Endothelial cell of umbilical vein (primary cell): ENCODE results near the gene MYD88. TPM values are rescaled to one million over a fixed set of nuclear protein-coding genes. Genes with fewer than 3 reads are reported as not detected.

ENCODE experiments used
- BruUV-seq: library from RNA; stranded (reverse); fragments of 400-500 nt; replicated peaks from 2 replicates; lab custom pipeline; 2021; lab: Mats Ljungman, UMichigan
- CTCF ChIA-PET: fragments of 300-600, 350-600 bp; sonication (Branson Sonifier 250); formaldehyde crosslinking; loops from one replicate; lab custom pipeline; 2021; ENCODE audit warnings: antibody characterized with exemption, inconsistent platforms; lab: Charles Lee
- POLR2A ChIA-PET: fragments of 300-600, 350-600 bp; sonication (Branson Sonifier 250); formaldehyde crosslinking; loops from one replicate; lab custom pipeline; 2021; ENCODE audit warnings: antibody characterized with exemption, inconsistent platforms; lab: Charles Lee
- DNase-seq: peaks from one replicate; pipeline ENCODE4 v3.0.0-alpha.2; 2011; ENCODE audit warnings: low read depth, low spot score
- FAIRE-seq: peaks from 2 replicates; lab custom pipeline; 2011; peaks lifted over from hg19 to GRCh38; lab: Jason Lieb, UNC
- H2AFZ ChIP-seq: 2 replicates; pipeline ENCODE4 v1.6.0; 2012; ENCODE audit warnings: low read depth, low read length, control low read depth, inconsistent platforms
- H3K27ac ChIP-seq: 2 replicates; pipeline ENCODE4 v1.5.1; 2011; ENCODE audit warnings: low read depth, mild to moderate bottlenecking, control low read depth, low read length, moderate library complexity; ENCODE audit not compliant: insufficient read depth
- H3K27me3 ChIP-seq, 2 experiments: 2 replicates each; pipeline versions ENCODE4 v1.6.0 to v1.6.1; 2011; ENCODE audit warnings: low read length in 2 of 2, mixed read lengths in 1 of 2; ENCODE audit not compliant: control insufficient read depth in 2 of 2, insufficient read depth in 2 of 2
- H3K36me3 ChIP-seq, 2 experiments: 2 replicates in 1 of 2; 3 replicates in 1 of 2; pipeline ENCODE4 v1.5.1; 2011; ENCODE audit warnings: low read length in 2 of 2, mild to moderate bottlenecking in 1 of 2, moderate library complexity in 1 of 2; ENCODE audit not compliant: control insufficient read depth in 2 of 2, insufficient read depth in 2 of 2; ENCODE audit errors: extremely low read depth in 1 of 2
- H3K4me1 ChIP-seq: 3 replicates; pipeline ENCODE4 v1.5.1; 2011; ENCODE audit warnings: mild to moderate bottlenecking, low read length; ENCODE audit not compliant: control insufficient read depth, insufficient read depth; ENCODE audit errors: extremely low read depth
- H3K4me2 ChIP-seq: 2 replicates; pipeline ENCODE4 v1.6.1; 2011; ENCODE audit warnings: low read length, control low read depth, mixed read lengths; ENCODE audit not compliant: insufficient read depth
- H3K4me3 ChIP-seq, 3 experiments: fragments of 200-600 bp in 1 of 3; sonication (generic), shearing (Covaris generic) in 1 of 3; replicated peaks in 1 of 3; 2 replicates each; pipeline ENCODE4 v1.5.1; 2011 to 2016; ENCODE audit warnings: control low read depth in 3 of 3, low read length in 3 of 3, mild to moderate bottlenecking in 2 of 3, inconsistent platforms in 1 of 3, low read depth in 1 of 3, moderate library complexity in 1 of 3; ENCODE audit not compliant: insufficient read depth in 1 of 3
- H3K79me2 ChIP-seq: 2 replicates; pipeline ENCODE4 v1.6.0; 2012; ENCODE audit warnings: low read length, inconsistent platforms; ENCODE audit not compliant: control insufficient read depth, insufficient read depth
- H3K9ac ChIP-seq: replicated peaks from 2 replicates; pipeline ENCODE3; 2011; ENCODE audit warnings: low read length, control low read depth; ENCODE audit not compliant: insufficient read depth; ENCODE audit errors: extremely low read depth
- H3K9me1 ChIP-seq: replicated peaks from 3 replicates; pipeline ENCODE4 v1.6.0; 2011; ENCODE audit warnings: mild to moderate bottlenecking, low read length; ENCODE audit not compliant: control insufficient read depth, insufficient read depth; ENCODE audit errors: extremely low read depth
- H3K9me3 ChIP-seq: replicated peaks from 2 replicates; pipeline ENCODE4 v1.5.1; 2012; ENCODE audit warnings: low read length, inconsistent platforms; ENCODE audit not compliant: control insufficient read depth, insufficient read depth
- H4K20me1 ChIP-seq: replicated peaks from 2 replicates; pipeline ENCODE3; 2011; ENCODE audit warnings: mild to moderate bottlenecking, low read length; ENCODE audit not compliant: control insufficient read depth, insufficient read depth; ENCODE audit errors: extremely low read depth
- EZH2 ChIP-seq: IDR thresholded peaks from 2 replicates; pipeline ENCODE4 v1.6.1; 2012; ENCODE audit warnings: borderline replicate concordance, low read depth, mild to moderate bottlenecking, moderate library complexity, low read length, inconsistent platforms; ENCODE audit not compliant: severe bottlenecking
- FOS ChIP-seq: IDR thresholded peaks from 2 replicates; pipeline ENCODE4 v1.6.1; 2011; ENCODE audit warnings: mild to moderate bottlenecking, low read length, moderate library complexity, borderline replicate concordance; ENCODE audit not compliant: insufficient read depth
- GATA2 ChIP-seq: IDR thresholded peaks from 2 replicates; pipeline ENCODE4 v1.7.0; 2011; ENCODE audit warnings: low read depth, mild to moderate bottlenecking, moderate library complexity, mixed read lengths, low read length; ENCODE audit not compliant: insufficient read length, insufficient read depth
- JUN ChIP-seq: IDR thresholded peaks from 2 replicates; pipeline ENCODE4 v1.6.1; 2011; ENCODE audit warnings: borderline replicate concordance, low read depth; ENCODE audit not compliant: insufficient read length, insufficient read depth
- MYC ChIP-seq: IDR thresholded peaks from one replicate; pipeline ENCODE4 v1.6.1; 2011; ENCODE audit warnings: mild to moderate bottlenecking, low read depth, low read length
- POLR2A ChIP-seq: IDR thresholded peaks from 2 replicates; pipeline ENCODE4 v1.6.1; 2012; ENCODE audit warnings: low read depth, mild to moderate bottlenecking, control low read depth, low read length
- POLR2AphosphoS5 ChIP-seq: IDR thresholded peaks from 2 replicates; pipeline ENCODE4 v1.6.1; 2012; ENCODE audit warnings: low read depth, mild to moderate bottlenecking, control low read depth, low read length, moderate library complexity; ENCODE audit not compliant: insufficient read depth
- dilution Hi-C: fragments of 300-500 bp; cut with MboI; formaldehyde crosslinking; loops from one replicate; pipeline ENCODE4 v1.15.0; 2019; ENCODE audit warnings: low sequenced_read_pairs; ENCODE audit not compliant: extremely low pct_ligation_motif_present
- intact Hi-C: fragments of 100-400 bp; cut with micrococcal nuclease; formaldehyde crosslinking; loops from one replicate; pipeline ENCODE4 v1.10.0; 2022
- polyA plus RNA-seq, 4 experiments: library from polyadenylated mRNA; depleted of rRNA in 3 of 4; stranded (reverse) in 3 of 4; unstranded in 1 of 4; fragments of >200 nt; gene quantifications; 2 replicates each; pipeline versions ENCODE4 v1.2.1 to v1.2.3, GENCODE V29; 2011 to 2012; ENCODE audit warnings: missing spikeins in 1 of 4
- total RNA-seq: library from RNA; stranded (reverse); gene quantifications from 2 replicates; pipeline ENCODE4 v1.2.3, GENCODE V29; 2021
- TF ChIP-seq, protein P1 (sequence below), 2 donors: IDR thresholded peaks; 1 replicate in 1 of 2; 2 replicates in 1 of 2; pipeline ENCODE4 v1.5.1; 2011; ENCODE audit warnings: low read length in 2 of 2, mild to moderate bottlenecking in 2 of 2, moderate library complexity in 2 of 2, control low read depth in 1 of 2, inconsistent platforms in 1 of 2, low read depth in 1 of 2; ENCODE audit not compliant: insufficient read depth in 1 of 2; ENCODE audit errors: extremely low read depth in 1 of 2
- TF ChIP-seq, protein P2 (sequence below): IDR thresholded peaks from 2 replicates; pipeline ENCODE4 v1.6.1; 2011; ENCODE audit not compliant: insufficient read depth, insufficient read length

MYD88 gene
- total and polyA plus RNA-seq, 2 donors (not counting 3 experiments of a cell fraction or from before 2014, with no cell fraction given) = 35.1 to 55.0 TPM

DNA sequence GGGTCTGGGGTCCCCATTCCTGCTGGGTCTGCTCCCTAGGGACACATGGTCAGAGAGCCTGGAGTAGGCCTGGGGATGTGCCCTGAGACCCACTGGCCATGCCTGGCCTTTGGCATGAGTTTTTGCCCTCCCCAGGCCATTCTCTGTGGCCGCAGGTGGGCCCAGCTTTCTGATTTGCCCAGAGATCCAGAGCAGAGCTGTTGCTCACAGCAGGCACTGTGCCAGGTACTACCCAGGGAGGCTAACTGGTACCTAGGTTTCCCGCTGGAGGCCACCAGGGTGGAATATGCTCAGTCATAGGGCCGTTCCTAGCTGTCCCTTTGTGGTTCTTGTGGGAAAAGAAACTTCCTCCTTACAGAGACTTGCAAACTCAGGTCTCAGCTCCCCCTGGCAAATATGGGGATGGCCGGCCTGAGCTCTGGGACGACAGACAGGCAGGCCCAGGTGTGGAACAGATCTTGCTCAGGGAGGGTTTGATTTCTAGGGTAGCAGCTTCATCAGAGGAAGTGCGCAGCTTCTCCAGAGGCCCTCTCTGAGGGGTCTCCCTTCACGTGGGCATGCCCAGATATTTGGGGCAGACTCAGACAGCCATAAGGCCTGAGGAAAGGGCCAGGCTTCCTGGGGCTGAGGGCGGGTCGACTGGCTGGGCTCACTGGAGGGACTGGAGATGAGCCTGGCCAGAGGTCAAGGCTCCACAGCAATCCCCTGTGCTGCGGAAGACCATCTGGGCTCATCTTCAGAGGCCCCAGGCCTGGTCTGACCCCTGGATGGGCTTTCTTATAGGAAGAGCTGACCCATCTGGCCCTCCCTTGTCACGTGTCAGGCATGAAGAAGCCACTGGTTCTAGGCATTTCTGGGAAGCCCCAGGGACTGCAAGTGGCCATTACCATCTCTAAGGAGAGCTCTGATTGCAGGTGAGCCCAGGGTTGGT lies 29.5 kb upstream of the MYD88 start:
- no TSS peak for BruUV-seq
- Histone ChIP-seq H4K20me1 (no peaks in the 10 kb centered on the region), H3K9me1 (no peaks in the 10 kb centered on the region), H3K27ac (no peak overlapping the region), H3K36me3 (no peaks in the 10 kb centered on the region), H3K4me2 (no peak overlapping the region), H3K27me3 (peaks cover 2 to 3% of the 10 kb centered on the region in 2 experiments), H3K4me3 (no peak overlapping the region), H3K4me1 (no peaks in the 10 kb centered on the region), H3K79me2 (no peaks in the 10 kb centered on the region), H3K9ac (no peak overlapping the region), H3K9me3 (no peaks in the 10 kb centered on the region), H2AFZ (no peak overlapping the region)
- no peak for TF ChIP-seq FOS
- TF ChIP-seq JUN = no peak
- TF ChIP-seq POLR2A = no peak
- no peak for TF ChIP-seq EZH2
- TF ChIP-seq MYC = no peak
- TF ChIP-seq, protein P1, sequence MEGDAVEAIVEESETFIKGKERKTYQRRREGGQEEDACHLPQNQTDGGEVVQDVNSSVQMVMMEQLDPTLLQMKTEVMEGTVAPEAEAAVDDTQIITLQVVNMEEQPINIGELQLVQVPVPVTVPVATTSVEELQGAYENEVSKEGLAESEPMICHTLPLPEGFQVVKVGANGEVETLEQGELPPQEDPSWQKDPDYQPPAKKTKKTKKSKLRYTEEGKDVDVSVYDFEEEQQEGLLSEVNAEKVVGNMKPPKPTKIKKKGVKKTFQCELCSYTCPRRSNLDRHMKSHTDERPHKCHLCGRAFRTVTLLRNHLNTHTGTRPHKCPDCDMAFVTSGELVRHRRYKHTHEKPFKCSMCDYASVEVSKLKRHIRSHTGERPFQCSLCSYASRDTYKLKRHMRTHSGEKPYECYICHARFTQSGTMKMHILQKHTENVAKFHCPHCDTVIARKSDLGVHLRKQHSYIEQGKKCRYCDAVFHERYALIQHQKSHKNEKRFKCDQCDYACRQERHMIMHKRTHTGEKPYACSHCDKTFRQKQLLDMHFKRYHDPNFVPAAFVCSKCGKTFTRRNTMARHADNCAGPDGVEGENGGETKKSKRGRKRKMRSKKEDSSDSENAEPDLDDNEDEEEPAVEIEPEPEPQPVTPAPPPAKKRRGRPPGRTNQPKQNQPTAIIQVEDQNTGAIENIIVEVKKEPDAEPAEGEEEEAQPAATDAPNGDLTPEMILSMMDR (IDR thresholded peaks at IDR 0.05; ENCODE audit: extremely low read depth in 1 of 2, insufficient read depth in 1 of 2, low read depth in 1 of 2, low read length in 2 of 2) = no peak
- no peak for TF ChIP-seq GATA2
- TF ChIP-seq, protein P2, sequence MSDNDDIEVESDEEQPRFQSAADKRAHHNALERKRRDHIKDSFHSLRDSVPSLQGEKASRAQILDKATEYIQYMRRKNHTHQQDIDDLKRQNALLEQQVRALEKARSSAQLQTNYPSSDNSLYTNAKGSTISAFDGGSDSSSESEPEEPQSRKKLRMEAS = no peak
- no peak for TF ChIP-seq POLR2AphosphoS5
- CTCF ChIA-PET = interaction anchor here (0.8 kb wide), 1 partner anchor 388 kb away, joined by 3 read pairs; the partner anchor contains the start of gene EXOG
- FAIRE-seq = no peak
- dilution Hi-C loops = no loop called here
- POLR2A ChIA-PET = no interaction called here
- intact Hi-C loops = no loop called here
- no peak for DNase-seq
